Measurements from ENCODE around the gene FNIP2. TPM values are rescaled to one million over a fixed set of nuclear protein-coding genes. Genes with fewer than 3 reads are reported as not detected.
"Not testable (repeated sequence)": the region's sequence is repeated elsewhere in the genome, so short reads cannot be mapped to it uniquely, and the experiment has no call there.

Gene FNIP2
- total RNA-seq, 6 donors from 2014 or later, result 70.4 to 103 (median 83.2) TPM

- TF ChIP-seq EP300 (IDR thresholded peaks at IDR 0.05) (no peak), POLR2A (IDR thresholded peaks at IDR 0.05) (no peak), POLR2AphosphoS5 (IDR thresholded peaks at IDR 0.05) (no peak), CTCF (IDR thresholded peaks at IDR 0.05) (no peak)
- no peak for DNase-seq
- no peak overlapping the region for H3K4me3 ChIP-seq
- ATAC-seq (ENCODE audit: low FRiP score in 2 of 2), result no peak
- H3K27ac ChIP-seq, result no peak overlapping the region
- H3K9me3 ChIP-seq, result peaks cover 0 to 14% (median 11%) of the 10 kb centered on the region in 4 donors
- peaks cover 0 to 2% (median 0%) of the 10 kb centered on the region in 4 donors for H3K4me1 ChIP-seq
- no peaks in the 10 kb centered on the region for H3K36me3 ChIP-seq
- WGBS, 2 donors, result 87 to 95% methylated on average over 2 of the region's 2 CpGs
- no peaks in the 10 kb centered on the region for H3K27me3 ChIP-seq
Observed at GRCh38 chr4:158948071-158948470, 179.2 kb downstream of the FNIP2 start.

- Histone ChIP-seq H3K27ac (no peak overlapping the region), H3K36me3 (no peaks in the 10 kb centered on the region), H3K9me3 (peaks cover 0 to 17% (median 11%) of the 10 kb centered on the region in 4 donors), H3K4me3 (no peak overlapping the region), H3K4me1 (peaks cover 0 to 2% (median 0%) of the 10 kb centered on the region in 4 donors), H3K27me3 (no peaks in the 10 kb centered on the region)
- TF ChIP-seq POLR2A (IDR thresholded peaks at IDR 0.05), result no peak
- DNase-seq (no peak), ATAC-seq (ENCODE audit: low FRiP score in 2 of 2) (no peak)
Observed at GRCh38 chr4:158949099-158949498, 180.3 kb downstream of the FNIP2 start.

GRCh38 chr4:158952221-158952774, 183.5 kb downstream of the FNIP2 start:
- H3K4me1 ChIP-seq; H3K27ac ChIP-seq; H3K4me3 ChIP-seq; H3K27me3 ChIP-seq; DNase-seq; ATAC-seq (ENCODE audit: low FRiP score in 2 of 2); H3K36me3 ChIP-seq: not testable (repeated sequence)
- 88 to 94% methylated on average over 2 of the region's 2 CpGs for WGBS, 2 donors
- peaks cover 0 to 17% (median 11%) of the 10 kb centered on the region in 4 donors for H3K9me3 ChIP-seq

- not testable (repeated sequence) for H3K36me3 ChIP-seq; H3K27me3 ChIP-seq; H3K4me3 ChIP-seq; H3K4me1 ChIP-seq; H3K27ac ChIP-seq; ATAC-seq (ENCODE audit: low FRiP score in 2 of 2)
- 88% methylated on average over 9 of the region's 9 CpGs for WGBS, 2 donors
- peak in 1 of 2 donors; percentile 14 for DNase-seq
- peaks cover 0 to 17% (median 11%) of the 10 kb centered on the region in 4 donors for H3K9me3 ChIP-seq
Observed at GRCh38 chr4:158956345-158956744, 187.5 kb downstream of the FNIP2 start.

GRCh38 chr4:158956918-158957317, 188.1 kb downstream of the FNIP2 start:
- not testable (repeated sequence) for ATAC-seq (ENCODE audit: low FRiP score in 2 of 2); H3K4me3 ChIP-seq; H3K4me1 ChIP-seq; H3K36me3 ChIP-seq; H3K27ac ChIP-seq; DNase-seq; H3K27me3 ChIP-seq
- H3K9me3 ChIP-seq, result peaks cover 0 to 14% (median 9%) of the 10 kb centered on the region in 4 donors
- 93 to 94% methylated on average over 3 of the region's 3 CpGs for WGBS, 2 donors

Small RNA genes lying within 50 kb of the gene (small RNA-seq; reads per million reads assigned to genes)
- gene RF00157, result 0 to 0.11 (median 0.03) reads per million in 4 donors
- gene RNU6-128P, result 0 to 0.14 (median 0) reads per million in 4 donors

Other genes with a start within 250 kb of the FNIP2 start
- 1 to 10 TPM; 3.0 to 7.3 (median 4.7) TPM for gene RXFP1, start 247.1 kb upstream of the FNIP2 start, total RNA-seq
- gene C4orf46, start 97.1 kb upstream of the FNIP2 start, total RNA-seq, result 1 to 10 TPM in 5 of 6 donors, not detected in 1; 1.8 to 3.2 (median 3.0) TPM
- gene ETFDH, start 96.7 kb upstream of the FNIP2 start, total RNA-seq, result 10 to 100 TPM; 12.2 to 44.2 (median 22.3) TPM
- gene PPID, start 45.6 kb upstream of the FNIP2 start, total RNA-seq, result 10 to 100 TPM in 5 of 6 donors, 1 to 10 TPM in 1; 5.0 to 33.5 (median 16.6) TPM

Measured in upper lobe of left lung (tissue), 6 donors.